OCI-LY3 (cell line): ENCODE results near the gene SIGLEC9.

ENCODE experiments used
- EZH2phosphoT487 ChIP-seq: fragments of 200-600 bp; shearing (Covaris generic); IDR thresholded peaks from 2 replicates; pipeline ENCODE4 v1.6.1; 2018; ENCODE audit warnings: antibody characterized with exemption, mixed run types, low read depth
- TF ChIP-seq, protein P1 (sequence below): fragments of 200-600, 300-600 bp; sonication (generic); IDR thresholded peaks from 2 replicates; pipeline ENCODE4 v1.5.1; 2014; ENCODE audit warnings: antibody characterized with exemption, low read length, low read depth

DNA sequence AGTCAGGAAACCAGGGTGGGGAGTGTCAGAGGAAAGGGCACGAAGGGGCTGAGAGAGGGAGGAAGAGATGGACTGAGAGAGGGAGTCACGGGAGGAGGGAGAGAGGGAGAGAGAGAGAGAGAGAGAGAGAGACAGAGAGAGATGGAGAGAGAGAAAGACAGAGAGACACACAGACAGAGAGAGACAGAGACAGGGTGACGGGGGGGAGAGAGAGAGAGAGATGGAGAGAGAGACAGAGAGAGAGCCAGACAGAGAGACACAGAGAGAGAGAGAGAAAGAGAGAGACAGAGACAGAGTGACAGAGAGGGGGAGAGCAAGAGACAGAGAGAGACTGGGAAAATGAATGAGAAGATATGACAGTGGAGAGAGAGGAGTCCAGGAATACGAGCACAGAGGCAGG, 41.5 kb upstream of the SIGLEC9 start:
- TF ChIP-seq, protein P1, sequence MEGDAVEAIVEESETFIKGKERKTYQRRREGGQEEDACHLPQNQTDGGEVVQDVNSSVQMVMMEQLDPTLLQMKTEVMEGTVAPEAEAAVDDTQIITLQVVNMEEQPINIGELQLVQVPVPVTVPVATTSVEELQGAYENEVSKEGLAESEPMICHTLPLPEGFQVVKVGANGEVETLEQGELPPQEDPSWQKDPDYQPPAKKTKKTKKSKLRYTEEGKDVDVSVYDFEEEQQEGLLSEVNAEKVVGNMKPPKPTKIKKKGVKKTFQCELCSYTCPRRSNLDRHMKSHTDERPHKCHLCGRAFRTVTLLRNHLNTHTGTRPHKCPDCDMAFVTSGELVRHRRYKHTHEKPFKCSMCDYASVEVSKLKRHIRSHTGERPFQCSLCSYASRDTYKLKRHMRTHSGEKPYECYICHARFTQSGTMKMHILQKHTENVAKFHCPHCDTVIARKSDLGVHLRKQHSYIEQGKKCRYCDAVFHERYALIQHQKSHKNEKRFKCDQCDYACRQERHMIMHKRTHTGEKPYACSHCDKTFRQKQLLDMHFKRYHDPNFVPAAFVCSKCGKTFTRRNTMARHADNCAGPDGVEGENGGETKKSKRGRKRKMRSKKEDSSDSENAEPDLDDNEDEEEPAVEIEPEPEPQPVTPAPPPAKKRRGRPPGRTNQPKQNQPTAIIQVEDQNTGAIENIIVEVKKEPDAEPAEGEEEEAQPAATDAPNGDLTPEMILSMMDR = no peak
- TF ChIP-seq EZH2phosphoT487 = no peak
